Caco-2 (cell line): Measurements from ENCODE around the gene KCNIP1. TPM values are rescaled to one million over a fixed set of nuclear protein-coding genes. Genes with fewer than 3 reads are reported as not detected.

Experiments used
- BruUV-seq: library from RNA; stranded (reverse); fragments of 400-500 nt; replicated peaks from 2 replicates; lab custom pipeline; 2021; lab: Mats Ljungman, UMichigan
- CTCF ChIA-PET: fragments of 300-600 bp; sonication (Branson Sonifier 250); formaldehyde crosslinking; loops from one replicate; lab custom pipeline; 2022; ENCODE audit warnings: antibody characterized with exemption; lab: Charles Lee
- POLR2A ChIA-PET: fragments of 300-600 bp; sonication (Branson Sonifier 250); formaldehyde crosslinking; loops from one replicate; lab custom pipeline; 2022; ENCODE audit warnings: antibody characterized with exemption; lab: Charles Lee
- DNase-seq, 2 experiments: peaks; one replicate each; pipeline versions ENCODE4 v3.0.0 to v3.0.0-alpha.2; 2020 to 2022
- H3K27me3 ChIP-seq: replicated peaks from 2 replicates; pipeline ENCODE4 v1.6.0; 2011; ENCODE audit warnings: low read length; ENCODE audit not compliant: control insufficient read depth, insufficient read depth
- H3K36me3 ChIP-seq: 2 replicates; pipeline ENCODE4 v1.5.1; 2011; ENCODE audit warnings: low read length; ENCODE audit not compliant: control insufficient read depth, insufficient read depth
- H3K4me1 ChIP-seq: fragments of 250-450 bp; sonication (Bioruptor Pico); 2 replicates; pipeline ENCODE4 v1.5.1; 2020; ENCODE audit warnings: mild to moderate bottlenecking
- H3K4me3 ChIP-seq: 2 replicates; pipeline ENCODE4 v1.5.1; 2011; ENCODE audit warnings: low read depth, mild to moderate bottlenecking, control low read depth, low read length
- H3K9me3 ChIP-seq: fragments of 250-450 bp; sonication (Bioruptor Pico); 2 replicates; pipeline ENCODE4 v1.5.1; 2020; ENCODE audit warnings: mild to moderate bottlenecking, moderate library complexity
- H3K27ac Mint-ChIP-seq: one replicate; pipeline ENCODE4 v1.8.0; 2022; ENCODE audit warnings: mixed read lengths; ENCODE audit not compliant: unreplicated experiment
- H3K27me3 Mint-ChIP-seq: one replicate; pipeline ENCODE4 v1.8.0; 2022; ENCODE audit warnings: mixed read lengths; ENCODE audit not compliant: insufficient read depth, unreplicated experiment
- H3K36me3 Mint-ChIP-seq: one replicate; pipeline ENCODE4 v1.8.0; 2022; ENCODE audit warnings: mild to moderate bottlenecking, mixed read lengths; ENCODE audit not compliant: insufficient read depth, unreplicated experiment
- H3K4me1 Mint-ChIP-seq: one replicate; pipeline ENCODE4 v1.8.0; 2022; ENCODE audit warnings: low read depth, mixed read lengths; ENCODE audit not compliant: unreplicated experiment
- H3K4me3 Mint-ChIP-seq: one replicate; pipeline ENCODE4 v1.8.0; 2022; ENCODE audit warnings: mild to moderate bottlenecking, moderate library complexity, mixed read lengths; ENCODE audit not compliant: unreplicated experiment
- H3K9me3 Mint-ChIP-seq: one replicate; pipeline ENCODE4 v1.8.0; 2022; ENCODE audit warnings: mixed read lengths; ENCODE audit not compliant: unreplicated experiment
- CTCF ChIP-seq, 2 experiments: fragments of 200-600 bp in 1 of 2; IDR thresholded peaks; 1 replicate in 1 of 2; 2 replicates in 1 of 2; pipeline versions ENCODE4 v1.5.1 to v1.8.0; 2011 to 2022; ENCODE audit warnings: antibody characterized with exemption in 1 of 2, control low read depth in 1 of 2, inconsistent platforms in 1 of 2, low read depth in 1 of 2, low read length in 1 of 2, mild to moderate bottlenecking in 1 of 2, moderate library complexity in 1 of 2; ENCODE audit not compliant: insufficient read depth in 1 of 2, severe bottlenecking in 1 of 2, unreplicated experiment in 1 of 2
- intact Hi-C: fragments of 100-400 bp; cut with micrococcal nuclease; formaldehyde crosslinking; loops from one replicate; pipeline ENCODE4 v1.10.0; 2022; ENCODE audit not compliant: unreplicated experiment
- total RNA-seq: library from RNA; stranded (reverse); gene quantifications from 2 replicates; pipeline ENCODE4 v1.2.3, GENCODE V29; 2022

The KCNIP1 gene
- total RNA-seq, 1 experiment from 2014 or later = not detected

- Mint-ChIP-seq H3K27me3 (peaks cover 15% of the 10 kb centered on the region), H3K4me3 (peak overlapping the region; percentile 75), H3K27ac (peak overlapping the region; percentile 37), H3K36me3 (peaks cover 7% of the 10 kb centered on the region), H3K9me3 (no peaks in the 10 kb centered on the region), H3K4me1 (peaks cover 26% of the 10 kb centered on the region)
- Histone ChIP-seq H3K4me1 (peaks cover 6% of the 10 kb centered on the region; the same call in 1 of the 2 replicates), H3K9me3 (no peaks in the 10 kb centered on the region), H3K36me3 (no peaks in the 10 kb centered on the region), H3K27me3 (no peaks in the 10 kb centered on the region; the same call in 1 of the 2 replicates), H3K4me3 (no peak overlapping the region; the same call in 1 of the 2 replicates)
- ChIA-PET POLR2A (no interaction called here), CTCF (interaction anchor here (0.5 to 1.5 kb wide), 4 partner anchors 12 to 329 kb away, joined by 3 to 17 read pairs (median 4); no protein-coding TSS in a partner anchor)
- peak; percentile 73 to 83 for DNase-seq
- intact Hi-C loops = loop anchor here (1.0 to 5.0 kb wide), 5 partner anchors 29 to 407 kb away; no protein-coding TSS in a partner anchor
- BruUV-seq = no TSS peak
- peak; percentile 91 to 97 for TF ChIP-seq CTCF (IDR thresholded peaks at IDR 0.05; ENCODE audit: insufficient read depth in 1 of 2, low read depth in 1 of 2, low read length in 1 of 2, severe bottlenecking in 1 of 2, unreplicated experiment in 1 of 2)
Measured at GRCh38 chr5:170632985-170633234, 129.1 kb downstream of the KCNIP1 start.

- intact Hi-C loops = loop anchor here (1.0 to 5.0 kb wide), 4 partner anchors 29 to 407 kb away; no protein-coding TSS in a partner anchor
- Mint-ChIP-seq H3K36me3 (peaks cover 7% of the 10 kb centered on the region), H3K27ac (peak overlapping the region; percentile 37), H3K4me3 (peak overlapping the region; percentile 75), H3K9me3 (no peaks in the 10 kb centered on the region), H3K4me1 (peaks cover 26% of the 10 kb centered on the region), H3K27me3 (peaks cover 15% of the 10 kb centered on the region)
- Histone ChIP-seq H3K4me1 (peaks cover 6% of the 10 kb centered on the region; the same call in 1 of the 2 replicates), H3K9me3 (no peaks in the 10 kb centered on the region), H3K4me3 (peak overlapping the region; percentile 24), H3K36me3 (no peaks in the 10 kb centered on the region), H3K27me3 (no peaks in the 10 kb centered on the region)
- ChIA-PET POLR2A (no interaction called here), CTCF (interaction anchor here (0.5 to 1.5 kb wide), 6 partner anchors 12 to 408 kb away, joined by 3 to 17 read pairs (median 4); no protein-coding TSS in a partner anchor)
- peak; percentile 54 to 56 for DNase-seq
- no TSS peak for BruUV-seq
- TF ChIP-seq CTCF (IDR thresholded peaks at IDR 0.05; ENCODE audit: insufficient read depth in 1 of 2, low read depth in 1 of 2, low read length in 1 of 2, severe bottlenecking in 1 of 2, unreplicated experiment in 1 of 2) = no peak
Measured at GRCh38 chr5:170633235-170634081, 129.6 kb downstream of the KCNIP1 start.

DNA sequence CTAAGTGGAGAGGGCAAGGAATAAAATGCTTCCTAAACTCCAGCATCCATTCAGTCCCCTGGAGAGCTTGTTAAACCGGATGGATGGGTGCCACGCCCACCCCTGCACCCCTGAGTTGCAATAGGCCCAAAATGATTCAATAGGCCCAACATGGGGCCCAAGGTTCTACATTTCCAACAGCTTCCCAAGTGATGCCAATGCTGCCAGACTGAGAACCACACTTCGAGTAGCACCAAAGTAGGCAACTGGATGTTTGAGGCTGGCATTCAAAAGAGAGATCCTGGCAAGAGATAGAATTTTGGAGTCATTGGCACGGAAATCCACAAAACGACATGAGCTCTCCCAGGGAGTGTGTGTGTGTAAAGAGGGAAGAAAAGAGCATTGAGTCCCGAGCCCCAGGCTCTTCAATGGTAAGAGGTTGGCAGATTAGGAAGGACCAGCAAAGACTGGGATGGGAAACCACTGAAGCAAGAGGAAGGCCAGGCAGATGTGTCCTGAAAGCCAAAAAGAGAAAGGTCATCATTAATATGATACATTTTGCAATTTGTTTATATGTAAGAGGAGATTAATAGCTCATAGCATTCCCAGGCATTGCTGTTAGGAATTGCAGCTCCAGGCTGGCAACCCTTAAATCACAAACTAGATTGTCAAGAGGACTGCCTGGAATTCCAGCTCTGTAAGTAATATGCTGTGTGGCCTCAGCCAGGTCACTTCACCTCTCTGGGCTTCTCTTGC is 130.6 kb downstream of the KCNIP1 start:
- peak in 1 of 2 experiments; percentile 14 for DNase-seq
- Mint-ChIP-seq H3K9me3 (no peaks in the 10 kb centered on the region), H3K4me3 (peak overlapping the region; percentile 75), H3K36me3 (peaks cover 7% of the 10 kb centered on the region), H3K4me1 (peaks cover 26% of the 10 kb centered on the region), H3K27ac (no peak overlapping the region), H3K27me3 (peaks cover 18% of the 10 kb centered on the region)
- Histone ChIP-seq H3K4me1 (peaks cover 6% of the 10 kb centered on the region; the same call in 1 of the 2 replicates), H3K27me3 (no peaks in the 10 kb centered on the region), H3K9me3 (no peaks in the 10 kb centered on the region), H3K36me3 (no peaks in the 10 kb centered on the region), H3K4me3 (no peak overlapping the region)
- intact Hi-C loops = loop anchor here (5.0 kb wide), 1 partner anchor 367 kb away; no protein-coding TSS in a partner anchor
- no TSS peak for BruUV-seq
- no peak for TF ChIP-seq CTCF (IDR thresholded peaks at IDR 0.05; ENCODE audit: insufficient read depth in 1 of 2, low read depth in 1 of 2, low read length in 1 of 2, severe bottlenecking in 1 of 2, unreplicated experiment in 1 of 2)
- POLR2A ChIA-PET = no interaction called here
- CTCF ChIA-PET = interaction anchor here (0.9 to 1.0 kb wide), 2 partner anchors 192 to 409 kb away, joined by 3 to 7 read pairs; no protein-coding TSS in a partner anchor
